ENCODE measurements around the gene RAB11B.

DNA sequence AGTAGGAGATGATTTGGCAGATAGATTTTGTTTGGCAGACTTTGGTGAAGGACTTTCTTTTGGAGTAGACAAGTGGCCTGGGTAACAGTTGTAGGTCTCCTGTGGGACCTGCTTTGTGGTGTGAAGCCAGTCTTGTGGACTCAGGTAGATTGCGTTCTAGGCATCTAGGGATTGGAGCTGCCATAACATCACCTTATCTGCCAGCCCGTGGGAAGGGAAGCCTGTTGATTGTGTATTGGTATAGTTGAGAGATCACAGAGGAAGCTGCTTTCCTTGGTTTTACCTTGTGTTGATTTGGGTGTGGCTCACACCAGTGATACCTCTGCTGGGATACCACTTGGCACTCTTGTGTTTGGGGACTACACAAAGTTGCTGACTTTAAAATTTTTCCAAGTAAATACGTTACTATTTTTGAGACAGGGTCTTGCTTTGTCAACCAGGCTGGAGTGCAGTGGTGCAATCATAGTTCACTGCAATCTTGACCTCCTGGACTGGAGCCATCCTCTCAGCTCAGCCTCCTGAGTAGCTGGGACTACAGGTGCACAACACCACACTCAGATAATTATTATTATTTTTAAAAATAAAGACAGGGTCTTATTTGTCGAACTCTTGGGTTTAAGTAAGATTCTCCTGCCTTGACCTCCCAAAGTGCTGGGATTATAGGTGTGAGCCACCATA is 62.4 kb downstream of the RAB11B start:
- no peak for TF ChIP-seq POLR2A (IDR thresholded peaks at IDR 0.05; ENCODE audit: low read length)
- no peak for TF ChIP-seq GATA1 (IDR thresholded peaks at IDR 0.05; ENCODE audit: low read depth, low read length)
